ENCODE data around the gene CTDP1. TPM values are rescaled to one million over a fixed set of nuclear protein-coding genes. Genes with fewer than 3 reads are reported as not detected.

Gene CTDP1
- total RNA-seq, 2 donors from 2014 or later = 9.7 to 11.7 TPM

DNA sequence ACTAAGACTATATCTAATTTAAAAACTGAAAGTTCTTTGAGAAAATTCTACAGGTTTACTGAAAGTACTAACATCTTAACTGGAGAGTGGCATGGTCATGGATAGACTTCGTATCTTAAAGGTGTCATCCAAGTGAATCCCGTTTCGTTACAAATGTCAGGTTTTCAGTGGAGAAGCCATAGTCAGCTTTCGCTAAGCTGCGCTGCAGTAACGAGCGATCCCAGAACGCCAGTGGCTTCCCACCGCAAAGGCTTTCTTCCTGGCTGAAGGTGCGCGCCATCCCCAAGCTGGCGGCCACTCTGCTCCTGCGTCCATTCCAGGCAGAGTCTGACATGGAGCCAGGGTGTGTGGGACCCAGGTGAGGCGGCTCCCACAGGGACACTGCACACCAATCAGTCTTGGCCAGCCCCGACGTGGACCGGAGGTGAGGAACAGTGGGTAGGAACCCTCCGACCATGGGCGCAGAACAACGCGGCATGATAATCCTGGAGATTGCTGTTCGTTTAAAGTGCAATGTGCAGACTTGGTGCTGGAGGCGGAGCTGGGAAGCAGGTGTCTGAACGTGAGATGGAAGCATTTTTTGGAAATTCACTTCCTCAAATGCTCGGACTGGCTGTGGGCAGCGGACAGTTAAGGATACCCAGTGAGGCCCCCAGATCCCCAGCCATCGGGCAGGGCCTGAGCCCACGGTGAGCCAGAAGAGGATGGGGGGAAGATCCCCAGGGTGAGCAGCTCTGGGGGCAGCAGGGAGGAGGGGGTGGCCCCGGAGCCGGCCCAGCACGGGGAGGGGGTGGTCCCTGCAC lies 90.3 kb downstream of the CTDP1 start:
- intact Hi-C loops (cut with DNase I) = no loop called here
- ATAC-seq = no peak
- DNase-seq = no peak

GRCh38 chr18:79770501-79770815 lies 90.9 kb downstream of the CTDP1 start:
- DNase-seq (no peak), ATAC-seq (no peak)
- intact Hi-C loops (cut with DNase I) = no loop called here

DNA sequence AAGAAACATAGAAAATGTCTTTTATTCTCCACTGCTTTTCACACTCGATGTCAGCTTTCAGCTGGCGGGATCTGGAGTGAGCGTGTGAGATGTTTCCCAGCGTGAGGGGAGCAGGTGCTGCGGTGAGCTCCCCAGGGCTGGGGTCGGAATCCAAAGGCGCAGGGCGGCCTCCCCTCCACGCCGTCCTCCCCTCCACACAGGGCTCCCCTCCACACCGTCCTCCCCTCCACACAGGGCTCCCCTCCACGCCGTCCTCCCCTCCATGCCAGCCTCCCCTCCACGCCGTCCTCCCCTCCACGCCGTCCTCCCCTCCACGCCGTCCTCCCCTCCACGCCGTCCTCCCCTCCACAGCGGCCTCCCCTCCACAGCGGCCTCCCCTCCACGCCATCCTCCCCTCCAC lies 91.2 kb downstream of the CTDP1 start:
- DNase-seq (no peak), ATAC-seq (no peak)
- intact Hi-C loops (cut with DNase I) = no loop called here

GRCh38 chr18:79771446-79772107 lies 92.0 kb downstream of the CTDP1 start:
- intact Hi-C loops (cut with DNase I) = no loop called here
- no peak for DNase-seq
- no peak for ATAC-seq

DNA sequence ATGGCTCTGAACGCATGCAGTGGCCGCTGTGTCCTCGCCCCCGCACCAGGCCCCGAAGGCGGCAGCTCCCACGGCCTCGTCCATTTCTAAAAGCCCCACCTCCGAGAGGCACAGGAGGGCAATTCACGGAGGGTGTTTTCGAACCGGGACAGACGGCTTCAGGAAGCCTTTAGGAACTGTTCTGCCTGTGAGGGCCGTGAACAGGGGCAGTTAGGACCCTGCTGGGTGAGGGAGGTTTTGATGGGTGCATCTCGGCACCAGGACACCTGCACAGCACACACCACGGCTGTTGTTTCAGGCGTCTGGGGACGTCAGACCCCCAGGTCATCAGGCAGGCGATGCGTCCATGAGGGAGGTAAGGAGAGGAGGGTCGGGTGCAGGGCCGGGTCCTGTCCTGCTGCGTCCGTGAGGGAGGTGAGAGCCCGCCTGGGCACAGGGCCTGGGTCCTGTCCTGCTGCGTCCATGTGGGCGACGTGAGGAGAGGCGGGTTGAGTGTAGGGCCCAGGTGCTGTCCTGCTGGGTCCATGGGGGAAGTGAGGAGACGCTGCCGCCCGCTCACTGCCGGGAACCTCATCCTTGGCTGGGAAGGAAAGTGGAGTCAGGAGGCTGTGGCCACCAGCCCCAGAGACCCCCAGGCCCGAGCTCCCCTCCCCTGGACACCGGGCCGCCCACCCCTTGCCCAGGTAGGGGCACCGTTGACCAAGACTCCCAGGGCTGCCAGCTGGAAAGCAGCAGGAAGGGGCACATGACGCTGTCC lies 92.7 kb downstream of the CTDP1 start:
- intact Hi-C loops (cut with DNase I) = no loop called here
- ATAC-seq (no peak), DNase-seq (no peak)

DNA sequence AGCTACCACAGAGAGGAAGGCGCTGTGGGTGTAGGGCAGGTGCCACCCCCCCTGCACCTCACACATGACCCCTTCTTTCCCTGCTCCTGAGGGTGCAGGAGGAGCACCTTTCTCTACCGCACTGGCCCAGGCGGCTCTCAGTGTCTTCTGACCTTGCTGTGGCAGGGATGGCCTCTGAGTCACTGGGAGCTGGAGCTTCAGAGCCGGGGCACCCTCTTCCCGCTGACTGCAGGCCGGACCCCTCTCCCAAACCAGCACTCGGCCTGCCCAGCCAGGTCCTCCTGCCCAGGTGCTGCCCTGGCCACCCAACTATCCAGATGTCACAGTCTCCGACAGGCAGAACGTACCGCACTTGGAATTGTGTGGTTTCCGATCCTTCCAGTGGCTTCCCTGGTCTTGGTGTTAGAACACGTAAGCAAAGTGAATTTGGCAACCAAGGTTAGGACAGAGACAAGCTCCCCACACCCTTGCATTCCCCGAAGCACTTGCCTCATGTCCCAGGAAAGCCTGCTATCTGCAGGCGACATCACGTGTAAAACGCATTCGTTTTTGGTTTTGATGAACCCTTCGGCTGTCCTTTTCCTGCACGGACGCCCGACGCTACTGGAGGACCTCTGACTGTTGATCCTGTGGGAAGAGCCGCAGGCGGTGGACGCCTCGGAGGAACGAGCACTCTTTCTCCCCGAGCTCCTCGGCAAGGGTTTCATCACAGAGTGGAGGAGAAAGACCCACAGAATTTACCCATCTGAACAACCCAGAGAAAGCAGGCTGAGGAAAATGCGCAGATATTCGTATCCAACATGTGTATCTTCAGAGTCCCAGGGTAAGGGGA lies 93.5 kb downstream of the CTDP1 start:
- DNase-seq = no peak
- ATAC-seq = no peak
- intact Hi-C loops (cut with DNase I) = no loop called here

DNA sequence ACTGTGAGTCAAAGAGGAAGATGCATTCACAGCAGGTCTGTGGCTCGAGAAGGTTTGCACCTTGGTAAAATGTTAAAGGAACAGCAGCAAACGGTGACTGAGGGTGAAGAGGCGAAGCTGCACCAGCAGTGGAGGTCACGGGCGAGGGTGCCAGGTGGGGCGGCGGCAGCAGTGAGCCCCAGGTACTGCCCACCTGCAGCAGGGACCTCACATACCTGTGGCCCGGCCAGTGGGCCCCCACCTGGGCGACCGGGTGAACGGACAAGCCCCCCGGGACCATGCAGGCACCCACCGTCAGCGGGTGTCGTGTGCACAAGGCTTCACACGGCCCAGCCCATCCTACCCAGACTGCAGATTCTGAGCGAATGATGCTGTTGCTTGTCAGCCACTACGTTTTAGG lies 94.5 kb downstream of the CTDP1 start:
- no peak for DNase-seq
- intact Hi-C loops (cut with DNase I) = no loop called here
- ATAC-seq = no peak

GRCh38 chr18:79775441-79776221 lies 96.0 kb downstream of the CTDP1 start:
- ATAC-seq = no peak
- intact Hi-C loops (cut with DNase I) = no loop called here
- no peak for DNase-seq

DNA sequence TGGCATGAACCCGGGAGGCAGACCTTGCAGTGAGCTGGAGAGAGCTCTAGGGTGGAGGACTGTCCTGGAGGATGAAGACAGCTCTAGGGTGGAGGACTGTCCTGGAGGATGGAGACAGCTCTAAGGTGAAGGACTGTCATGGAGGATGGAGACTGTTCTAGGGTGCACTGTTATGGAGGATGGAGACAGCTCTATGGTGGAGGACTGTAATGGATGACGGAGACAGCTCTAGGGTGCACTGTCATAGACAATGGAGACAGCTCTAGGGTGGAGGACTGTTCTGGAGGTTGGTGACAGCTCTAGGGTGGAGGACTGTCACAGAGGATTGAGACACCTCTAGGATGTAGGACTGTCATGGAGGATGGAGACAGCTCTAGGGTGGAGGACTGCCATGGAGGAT lies 97.1 kb downstream of the CTDP1 start:
- no peak for DNase-seq
- no peak for ATAC-seq
- intact Hi-C loops (cut with DNase I) = no loop called here

GRCh38 chr18:79778291-79778791 lies 98.7 kb downstream of the CTDP1 start:
- no peak for ATAC-seq
- DNase-seq = no peak
- intact Hi-C loops (cut with DNase I) = no loop called here

GRCh38 chr18:79779021-79779699 lies 99.6 kb downstream of the CTDP1 start:
- intact Hi-C loops (cut with DNase I) = no loop called here
- ATAC-seq = no peak
- no peak for DNase-seq

- DNase-seq (no peak), ATAC-seq (no peak)
- intact Hi-C loops (cut with DNase I) = no loop called here
These were observed 100.1 kb downstream of the CTDP1 start for GRCh38 chr18:79779700-79780190.

DNA sequence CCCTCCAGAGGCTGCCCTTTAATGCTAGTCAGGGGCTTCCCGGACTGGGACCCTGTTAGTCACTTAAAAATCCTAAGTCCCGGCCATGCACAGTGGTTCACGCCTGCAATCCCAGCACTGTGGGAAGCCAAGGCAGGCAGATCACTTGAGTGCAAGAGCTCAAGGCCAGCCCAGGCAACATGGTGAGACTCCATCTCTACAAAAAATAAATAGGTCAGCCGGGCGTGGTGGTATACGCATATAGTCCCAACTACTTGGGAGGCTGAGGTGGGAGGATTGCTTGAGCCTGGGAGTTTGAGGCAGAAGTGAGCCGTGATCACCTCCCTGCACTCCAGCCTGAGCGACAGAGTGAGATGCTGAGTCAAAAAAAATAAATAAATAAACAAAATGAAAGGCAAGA lies 100.9 kb downstream of the CTDP1 start:
- no peak for DNase-seq
- no peak for ATAC-seq
- intact Hi-C loops (cut with DNase I) = no loop called here

DNA sequence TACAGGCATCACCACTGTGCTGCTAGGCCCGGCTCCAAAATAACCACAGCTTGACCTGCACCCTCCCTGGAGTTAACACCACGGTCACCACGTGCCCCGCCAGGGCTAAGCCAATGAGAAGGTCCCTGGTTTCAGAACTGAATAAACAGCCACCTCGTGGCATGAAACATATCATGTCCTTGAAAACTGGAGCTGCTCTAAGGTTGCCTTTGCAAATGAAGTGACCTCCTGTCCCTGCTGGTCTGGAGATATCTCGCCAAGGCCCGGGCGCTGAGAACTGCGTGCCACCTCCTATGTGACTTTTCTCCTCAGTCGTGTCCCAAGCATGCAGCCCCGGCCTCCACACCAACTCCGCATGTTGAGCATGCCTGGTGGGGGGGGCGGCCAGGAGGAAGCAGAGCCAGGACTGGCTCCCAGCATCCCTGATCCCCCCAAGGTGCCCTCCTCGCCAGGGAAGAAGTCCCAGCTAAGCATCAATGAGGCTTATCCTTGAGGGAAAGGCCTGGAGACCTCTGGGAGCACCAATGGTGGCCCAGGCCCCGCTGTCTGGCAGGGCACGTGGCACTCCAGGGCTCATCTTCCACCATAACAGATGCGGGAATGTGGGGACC lies 101.8 kb downstream of the CTDP1 start:
- intact Hi-C loops (cut with DNase I) = no loop called here
- DNase-seq = no peak
- no peak for ATAC-seq

DNA sequence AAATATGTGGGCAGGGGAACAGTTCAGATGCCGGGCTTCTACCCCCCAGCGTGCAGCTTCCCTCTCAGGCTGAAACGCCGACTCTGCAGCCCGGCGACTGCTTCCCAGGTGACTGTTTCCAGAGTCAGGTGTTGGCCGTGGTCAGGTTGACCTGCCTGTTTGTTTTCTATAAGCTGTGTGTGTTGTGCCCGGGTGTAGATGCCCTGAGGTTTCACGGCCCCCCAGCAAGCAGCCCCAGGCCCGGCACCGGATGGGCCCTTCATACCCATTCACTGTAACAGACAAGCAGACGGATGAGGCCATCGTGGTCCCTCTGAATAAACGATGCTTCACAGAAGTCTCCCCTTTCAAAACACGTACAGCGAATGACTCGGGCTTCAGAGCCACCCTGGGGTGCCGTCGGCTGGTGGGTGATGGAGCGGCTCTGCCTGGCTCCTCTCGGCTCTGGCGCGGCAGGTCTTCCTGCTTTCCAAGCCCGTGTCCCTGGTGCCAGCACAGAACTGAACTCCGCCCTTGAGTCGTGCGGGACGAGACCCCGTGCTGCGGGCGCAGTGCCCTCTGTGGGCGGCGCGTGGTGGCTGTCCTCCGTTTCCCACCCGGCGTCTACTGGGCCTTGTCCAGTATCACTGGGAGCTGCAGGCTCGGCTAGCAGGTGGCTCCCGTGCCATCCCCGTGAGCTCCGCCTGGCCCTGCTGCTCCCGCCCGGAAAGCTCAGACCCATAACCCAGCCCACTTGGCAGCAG lies 103.1 kb downstream of the CTDP1 start:
- intact Hi-C loops (cut with DNase I) = no loop called here
- ATAC-seq (no peak), DNase-seq (no peak)

DNA sequence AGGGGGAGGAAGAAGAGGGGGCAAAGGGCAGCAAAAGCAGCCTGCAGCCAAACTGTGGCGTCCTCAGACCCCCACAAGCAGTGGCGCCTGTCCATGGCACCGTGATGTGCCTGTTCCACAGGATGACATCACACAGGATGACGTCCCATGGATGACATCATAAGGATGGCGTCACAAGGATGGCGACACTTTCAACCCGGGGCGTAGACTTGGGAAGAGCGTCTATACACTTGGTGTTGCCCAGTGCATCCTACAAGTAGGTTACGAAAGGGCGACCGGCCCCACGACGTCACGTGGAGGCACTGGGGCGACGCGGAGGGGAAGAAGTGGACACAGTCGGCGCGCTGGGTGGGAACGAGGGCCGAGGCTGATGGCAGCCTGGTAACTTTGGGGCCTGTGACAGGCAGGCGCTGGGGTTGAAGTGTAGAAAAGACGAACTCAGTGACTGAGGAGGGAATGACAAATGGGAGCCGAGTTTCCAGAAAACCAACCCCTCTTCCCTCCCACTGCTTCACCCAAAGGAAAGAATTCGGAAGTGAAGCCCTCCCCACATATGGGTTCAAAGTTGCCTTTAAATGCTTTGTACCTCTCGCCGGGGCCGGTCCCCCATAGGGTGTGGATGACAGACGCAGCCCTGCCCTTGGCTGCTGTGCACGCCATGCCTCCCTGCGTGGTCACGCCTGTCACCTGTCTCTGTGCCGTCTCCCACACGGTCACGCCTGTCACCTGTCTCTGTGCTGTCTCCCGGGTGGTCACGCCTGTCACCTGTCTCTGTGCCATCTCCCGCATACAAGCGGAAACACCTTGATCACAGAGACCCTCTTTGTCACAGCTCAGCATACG lies 104.7 kb downstream of the CTDP1 start:
- DNase-seq (no peak), ATAC-seq (no peak)
- intact Hi-C loops (cut with DNase I) = no loop called here

All from left cardiac atrium (tissue), 4 donors.